Esophagus muscularis mucosa (tissue), 4 donors: ENCODE results near the gene IL22.
"Not testable (repeated sequence)": the region's sequence is repeated elsewhere in the genome, so short reads cannot be mapped to it uniquely, and the experiment has no call there.

Experiments used
- CTCF ChIP-seq, 3 experiments: fragments of 200-600 bp in 2 of 3; fragments of 450-650 bp in 1 of 3; sonication (generic) in 2 of 3; IDR thresholded peaks; one replicate each; pipeline ENCODE4 v1.5.1; 2017 to 2019; ENCODE audit warnings: antibody characterized with exemption in 3 of 3, mild to moderate bottlenecking in 2 of 3, moderate library complexity in 1 of 3
- EP300 ChIP-seq: sonication (generic); formaldehyde crosslinking; IDR thresholded peaks from one replicate; pipeline ENCODE4 v1.6.1; 2017; ENCODE audit warnings: antibody characterized with exemption
- POLR2A ChIP-seq: fragments of 450-650 bp; IDR thresholded peaks from one replicate; pipeline ENCODE4 v1.6.1; 2017; ENCODE audit warnings: antibody characterized with exemption, moderate library complexity, mild to moderate bottlenecking, low read depth

- TF ChIP-seq EP300; CTCF (IDR thresholded peaks at IDR 0.05); POLR2A: not testable (repeated sequence)
Observed at GRCh38 chr12:68209048-68209728, 44.2 kb downstream of the IL22 start.
